ENCODE data around the gene AK2.
"Not testable (repeated sequence)": the region's sequence is repeated elsewhere in the genome, so short reads cannot be mapped to it uniquely, and the experiment has no call there.

AK2 gene

GRCh38 chr1:33001282-33001681 lies 35.4 kb downstream of the AK2 start:
- Histone ChIP-seq H3K36me3 (ENCODE audit: control insufficient read depth, insufficient read depth, low read length) (no peaks in the 10 kb centered on the region), H3K4me1 (ENCODE audit: control insufficient read depth, insufficient read depth, low read length) (peaks cover 2% of the 10 kb centered on the region; the same call in 1 of the 2 replicates), H3K27ac (ENCODE audit: low read length) (no peak overlapping the region), H3K4me3 (ENCODE audit: low read length) (no peak overlapping the region), H3K9me3 (ENCODE audit: control insufficient read depth, insufficient read depth, low read length) (no peaks in the 10 kb centered on the region), H3K27me3 (ENCODE audit: control insufficient read depth, insufficient read depth, low read length) (no peaks in the 10 kb centered on the region)
- no CpG with 5 or more reads among the region's 2 CpGs for WGBS (ENCODE audit: insufficient coverage, insufficient read length)
- no peak for DNase-seq (ENCODE audit: low read depth, low spot score)

GRCh38 chr1:33000427-33001026 lies 36.2 kb downstream of the AK2 start:
- DNase-seq (ENCODE audit: low read depth, low spot score), result no peak
- Histone ChIP-seq H3K9me3 (ENCODE audit: control insufficient read depth, insufficient read depth, low read length) (no peaks in the 10 kb centered on the region), H3K36me3 (ENCODE audit: control insufficient read depth, insufficient read depth, low read length) (no peaks in the 10 kb centered on the region), H3K4me1 (ENCODE audit: control insufficient read depth, insufficient read depth, low read length) (no peaks in the 10 kb centered on the region; the same call in 1 of the 2 replicates), H3K27ac (ENCODE audit: low read length) (no peak overlapping the region), H3K4me3 (ENCODE audit: low read length) (no peak overlapping the region), H3K27me3 (ENCODE audit: control insufficient read depth, insufficient read depth, low read length) (no peaks in the 10 kb centered on the region)
- no CpG with 5 or more reads among the region's 4 CpGs for WGBS (ENCODE audit: insufficient coverage, insufficient read length)

- no peak for DNase-seq (ENCODE audit: low read depth, low spot score)
- no peaks in the 10 kb centered on the region for H3K36me3 ChIP-seq (ENCODE audit: control insufficient read depth, insufficient read depth, low read length)
- no peak overlapping the region for H3K27ac ChIP-seq (ENCODE audit: low read length)
- no peaks in the 10 kb centered on the region; the same call in 1 of the 2 replicates for H3K4me1 ChIP-seq (ENCODE audit: control insufficient read depth, insufficient read depth, low read length)
- H3K4me3 ChIP-seq (ENCODE audit: low read length), result no peak overlapping the region
- WGBS (ENCODE audit: insufficient coverage, insufficient read length), result no CpG with 5 or more reads among the region's 4 CpGs
- no peaks in the 10 kb centered on the region for H3K9me3 ChIP-seq (ENCODE audit: control insufficient read depth, insufficient read depth, low read length)
- no peaks in the 10 kb centered on the region for H3K27me3 ChIP-seq (ENCODE audit: control insufficient read depth, insufficient read depth, low read length)
These were observed 37.7 kb downstream of the AK2 start for GRCh38 chr1:32998997-32999396.

GRCh38 chr1:32998064-32998463 lies 38.6 kb downstream of the AK2 start:
- Histone ChIP-seq H3K27me3 (ENCODE audit: control insufficient read depth, insufficient read depth, low read length) (no peaks in the 10 kb centered on the region), H3K27ac (ENCODE audit: low read length) (no peak overlapping the region), H3K36me3 (ENCODE audit: control insufficient read depth, insufficient read depth, low read length) (no peaks in the 10 kb centered on the region), H3K4me1 (ENCODE audit: control insufficient read depth, insufficient read depth, low read length) (no peaks in the 10 kb centered on the region; the same call in 1 of the 2 replicates), H3K9me3 (ENCODE audit: control insufficient read depth, insufficient read depth, low read length) (no peaks in the 10 kb centered on the region), H3K4me3 (ENCODE audit: low read length) (no peak overlapping the region)
- no CpG with 5 or more reads among the region's 5 CpGs for WGBS (ENCODE audit: insufficient coverage, insufficient read length)
- no peak for DNase-seq (ENCODE audit: low read depth, low spot score)

- Histone ChIP-seq H3K27me3 (ENCODE audit: control insufficient read depth, insufficient read depth, low read length) (no peaks in the 10 kb centered on the region), H3K36me3 (ENCODE audit: control insufficient read depth, insufficient read depth, low read length) (no peaks in the 10 kb centered on the region), H3K9me3 (ENCODE audit: control insufficient read depth, insufficient read depth, low read length) (no peaks in the 10 kb centered on the region), H3K27ac (ENCODE audit: low read length) (no peak overlapping the region), H3K4me1 (ENCODE audit: control insufficient read depth, insufficient read depth, low read length) (no peaks in the 10 kb centered on the region; the same call in 1 of the 2 replicates), H3K4me3 (ENCODE audit: low read length) (no peak overlapping the region)
- WGBS (ENCODE audit: insufficient coverage, insufficient read length), result no CpG with 5 or more reads among the region's 2 CpGs
- no peak for DNase-seq (ENCODE audit: low read depth, low spot score)
These were observed 39.2 kb downstream of the AK2 start for GRCh38 chr1:32997381-32997891.

- H3K4me3 ChIP-seq (ENCODE audit: low read length); DNase-seq (ENCODE audit: low read depth, low spot score); H3K27me3 ChIP-seq (ENCODE audit: control insufficient read depth, insufficient read depth, low read length); H3K4me1 ChIP-seq (ENCODE audit: control insufficient read depth, insufficient read depth, low read length); H3K27ac ChIP-seq (ENCODE audit: low read length); H3K9me3 ChIP-seq (ENCODE audit: control insufficient read depth, insufficient read depth, low read length); H3K36me3 ChIP-seq (ENCODE audit: control insufficient read depth, insufficient read depth, low read length): not testable (repeated sequence)
- no CpG with 5 or more reads among the region's 8 CpGs for WGBS (ENCODE audit: insufficient coverage, insufficient read length)
These were observed 43.4 kb downstream of the AK2 start for GRCh38 chr1:32993324-32993636.

GRCh38 chr1:32992489-32993323 lies 44.0 kb downstream of the AK2 start:
- no peak overlapping the region for H3K27ac ChIP-seq (ENCODE audit: low read length)
- no peaks in the 10 kb centered on the region for H3K27me3 ChIP-seq (ENCODE audit: control insufficient read depth, insufficient read depth, low read length)
- DNase-seq (ENCODE audit: low read depth, low spot score), result no peak
- no peak overlapping the region for H3K4me3 ChIP-seq (ENCODE audit: low read length)
- no peaks in the 10 kb centered on the region for H3K4me1 ChIP-seq (ENCODE audit: control insufficient read depth, insufficient read depth, low read length)
- no CpG with 5 or more reads among the region's 7 CpGs for WGBS (ENCODE audit: insufficient coverage, insufficient read length)
- H3K9me3 ChIP-seq (ENCODE audit: control insufficient read depth, insufficient read depth, low read length), result no peaks in the 10 kb centered on the region
- H3K36me3 ChIP-seq (ENCODE audit: control insufficient read depth, insufficient read depth, low read length), result no peaks in the 10 kb centered on the region

- no peaks in the 10 kb centered on the region for H3K4me1 ChIP-seq (ENCODE audit: control insufficient read depth, insufficient read depth, low read length)
- H3K9me3 ChIP-seq (ENCODE audit: control insufficient read depth, insufficient read depth, low read length), result no peaks in the 10 kb centered on the region
- no peaks in the 10 kb centered on the region for H3K27me3 ChIP-seq (ENCODE audit: control insufficient read depth, insufficient read depth, low read length)
- no peak overlapping the region for H3K27ac ChIP-seq (ENCODE audit: low read length)
- WGBS (ENCODE audit: insufficient coverage, insufficient read length), result no CpG with 5 or more reads among the region's 9 CpGs
- no peak for DNase-seq (ENCODE audit: low read depth, low spot score)
- H3K4me3 ChIP-seq (ENCODE audit: low read length), result no peak overlapping the region
- H3K36me3 ChIP-seq (ENCODE audit: control insufficient read depth, insufficient read depth, low read length), result no peaks in the 10 kb centered on the region
These were observed 44.7 kb downstream of the AK2 start for GRCh38 chr1:32991819-32992488.

GRCh38 chr1:32991386-32991785 lies 45.3 kb downstream of the AK2 start:
- no CpG with 5 or more reads among the region's 5 CpGs for WGBS (ENCODE audit: insufficient coverage, insufficient read length)
- H3K27me3 ChIP-seq (ENCODE audit: control insufficient read depth, insufficient read depth, low read length), result no peaks in the 10 kb centered on the region
- H3K27ac ChIP-seq (ENCODE audit: low read length), result no peak overlapping the region
- no peak for DNase-seq (ENCODE audit: low read depth, low spot score)
- H3K36me3 ChIP-seq (ENCODE audit: control insufficient read depth, insufficient read depth, low read length), result no peaks in the 10 kb centered on the region
- H3K4me3 ChIP-seq (ENCODE audit: low read length), result no peak overlapping the region
- H3K9me3 ChIP-seq (ENCODE audit: control insufficient read depth, insufficient read depth, low read length), result no peaks in the 10 kb centered on the region
- H3K4me1 ChIP-seq (ENCODE audit: control insufficient read depth, insufficient read depth, low read length), result no peaks in the 10 kb centered on the region

GRCh38 chr1:32990887-32991286 lies 45.8 kb downstream of the AK2 start:
- Histone ChIP-seq H3K9me3 (ENCODE audit: control insufficient read depth, insufficient read depth, low read length) (no peaks in the 10 kb centered on the region), H3K4me3 (ENCODE audit: low read length) (no peak overlapping the region; the same call in 1 of the 2 replicates), H3K27me3 (ENCODE audit: control insufficient read depth, insufficient read depth, low read length) (no peaks in the 10 kb centered on the region), H3K27ac (ENCODE audit: low read length) (no peak overlapping the region), H3K36me3 (ENCODE audit: control insufficient read depth, insufficient read depth, low read length) (no peaks in the 10 kb centered on the region), H3K4me1 (ENCODE audit: control insufficient read depth, insufficient read depth, low read length) (no peaks in the 10 kb centered on the region)
- no peak for DNase-seq (ENCODE audit: low read depth, low spot score)
- WGBS (ENCODE audit: insufficient coverage, insufficient read length), result no CpG with 5 or more reads among the region's 5 CpGs
